ENCODE results near the gene PPME1. TPM values are rescaled to one million over a fixed set of nuclear protein-coding genes. Genes with fewer than 3 reads are reported as not detected.
A peak's percentile ranks its signal among the peaks of the same experiment; 100 is the strongest.
"Not testable (repeated sequence)": the region's sequence is repeated elsewhere in the genome, so short reads cannot be mapped to it uniquely, and the experiment has no call there.

PPME1 gene
- total RNA-seq, 1 experiment from 2014 or later: 99.4 TPM

DNA sequence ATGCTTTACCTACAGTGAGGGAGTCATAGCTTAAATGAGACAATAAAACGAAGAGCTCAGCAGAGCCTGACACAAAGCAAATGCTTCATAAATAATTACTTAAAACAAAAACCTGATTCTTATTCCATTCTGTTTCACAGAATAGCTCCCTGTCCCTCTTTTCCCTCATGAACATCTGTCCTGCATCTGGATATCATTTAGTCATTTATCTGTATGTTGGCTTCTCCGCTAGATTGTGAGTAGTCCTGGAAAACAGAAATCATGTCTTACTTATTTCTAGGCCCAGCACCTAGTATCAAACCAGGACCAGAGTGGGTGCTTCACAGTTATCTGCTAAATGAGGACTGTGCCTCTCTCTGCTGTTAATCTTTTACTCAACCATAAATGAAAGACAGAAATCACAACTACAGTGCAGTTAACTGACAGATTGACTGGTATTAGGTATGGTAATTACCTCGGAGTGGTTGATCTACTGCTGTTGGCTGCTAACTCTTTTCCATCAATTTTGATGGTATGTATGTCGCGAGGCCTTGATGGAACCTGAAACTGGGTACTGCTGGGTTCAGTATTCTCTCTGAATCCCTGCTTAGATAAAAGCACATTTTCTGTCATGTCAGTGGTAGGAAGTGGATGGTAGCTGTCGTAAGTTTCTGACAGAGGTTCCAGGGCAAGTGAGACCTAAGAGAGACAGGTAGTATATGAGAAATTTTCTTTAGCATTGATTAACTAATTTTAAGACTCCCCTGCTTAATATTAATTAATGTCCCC, 31.8 kb upstream of the PPME1 start:
- intact Hi-C loops (cut with micrococcal nuclease; ENCODE audit: unreplicated experiment) (no loop called here), in situ Hi-C loops (cut with HindIII; ENCODE audit: low pct_unique_long_range_greater_than_20kb, low sequenced_read_pairs) (no loop called here)
- peaks cover 76% of the 10 kb centered on the region for H3K4me1 ChIP-seq (ENCODE audit: control insufficient read depth, insufficient read depth, low read length)
- H3K27me3 ChIP-seq (ENCODE audit: control insufficient read depth, insufficient read depth, low read length): no peaks in the 10 kb centered on the region
- H3K4me3 ChIP-seq (ENCODE audit: low read depth in 2 of 2, low read length in 2 of 2): no peak overlapping the region
- no peaks in the 10 kb centered on the region for H3K9me3 ChIP-seq (ENCODE audit: control insufficient read depth, insufficient read depth, low read depth, low read length)
- TF ChIP-seq, protein P1, sequence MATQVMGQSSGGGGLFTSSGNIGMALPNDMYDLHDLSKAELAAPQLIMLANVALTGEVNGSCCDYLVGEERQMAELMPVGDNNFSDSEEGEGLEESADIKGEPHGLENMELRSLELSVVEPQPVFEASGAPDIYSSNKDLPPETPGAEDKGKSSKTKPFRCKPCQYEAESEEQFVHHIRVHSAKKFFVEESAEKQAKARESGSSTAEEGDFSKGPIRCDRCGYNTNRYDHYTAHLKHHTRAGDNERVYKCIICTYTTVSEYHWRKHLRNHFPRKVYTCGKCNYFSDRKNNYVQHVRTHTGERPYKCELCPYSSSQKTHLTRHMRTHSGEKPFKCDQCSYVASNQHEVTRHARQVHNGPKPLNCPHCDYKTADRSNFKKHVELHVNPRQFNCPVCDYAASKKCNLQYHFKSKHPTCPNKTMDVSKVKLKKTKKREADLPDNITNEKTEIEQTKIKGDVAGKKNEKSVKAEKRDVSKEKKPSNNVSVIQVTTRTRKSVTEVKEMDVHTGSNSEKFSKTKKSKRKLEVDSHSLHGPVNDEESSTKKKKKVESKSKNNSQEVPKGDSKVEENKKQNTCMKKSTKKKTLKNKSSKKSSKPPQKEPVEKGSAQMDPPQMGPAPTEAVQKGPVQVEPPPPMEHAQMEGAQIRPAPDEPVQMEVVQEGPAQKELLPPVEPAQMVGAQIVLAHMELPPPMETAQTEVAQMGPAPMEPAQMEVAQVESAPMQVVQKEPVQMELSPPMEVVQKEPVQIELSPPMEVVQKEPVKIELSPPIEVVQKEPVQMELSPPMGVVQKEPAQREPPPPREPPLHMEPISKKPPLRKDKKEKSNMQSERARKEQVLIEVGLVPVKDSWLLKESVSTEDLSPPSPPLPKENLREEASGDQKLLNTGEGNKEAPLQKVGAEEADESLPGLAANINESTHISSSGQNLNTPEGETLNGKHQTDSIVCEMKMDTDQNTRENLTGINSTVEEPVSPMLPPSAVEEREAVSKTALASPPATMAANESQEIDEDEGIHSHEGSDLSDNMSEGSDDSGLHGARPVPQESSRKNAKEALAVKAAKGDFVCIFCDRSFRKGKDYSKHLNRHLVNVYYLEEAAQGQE (IDR thresholded peaks at IDR 0.05; ENCODE audit: insufficient read depth in 1 of 2, low read depth in 2 of 2, low read length in 1 of 2): no peak
- TF ChIP-seq, protein P2, sequence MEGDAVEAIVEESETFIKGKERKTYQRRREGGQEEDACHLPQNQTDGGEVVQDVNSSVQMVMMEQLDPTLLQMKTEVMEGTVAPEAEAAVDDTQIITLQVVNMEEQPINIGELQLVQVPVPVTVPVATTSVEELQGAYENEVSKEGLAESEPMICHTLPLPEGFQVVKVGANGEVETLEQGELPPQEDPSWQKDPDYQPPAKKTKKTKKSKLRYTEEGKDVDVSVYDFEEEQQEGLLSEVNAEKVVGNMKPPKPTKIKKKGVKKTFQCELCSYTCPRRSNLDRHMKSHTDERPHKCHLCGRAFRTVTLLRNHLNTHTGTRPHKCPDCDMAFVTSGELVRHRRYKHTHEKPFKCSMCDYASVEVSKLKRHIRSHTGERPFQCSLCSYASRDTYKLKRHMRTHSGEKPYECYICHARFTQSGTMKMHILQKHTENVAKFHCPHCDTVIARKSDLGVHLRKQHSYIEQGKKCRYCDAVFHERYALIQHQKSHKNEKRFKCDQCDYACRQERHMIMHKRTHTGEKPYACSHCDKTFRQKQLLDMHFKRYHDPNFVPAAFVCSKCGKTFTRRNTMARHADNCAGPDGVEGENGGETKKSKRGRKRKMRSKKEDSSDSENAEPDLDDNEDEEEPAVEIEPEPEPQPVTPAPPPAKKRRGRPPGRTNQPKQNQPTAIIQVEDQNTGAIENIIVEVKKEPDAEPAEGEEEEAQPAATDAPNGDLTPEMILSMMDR (IDR thresholded peaks at IDR 0.05): no peak
- TF ChIP-seq TCF7L2 (IDR thresholded peaks at IDR 0.05; ENCODE audit: low read depth, low read length) (no peak), SIN3A (IDR thresholded peaks at IDR 0.05; ENCODE audit: borderline replicate concordance, insufficient read depth, low read depth, low read length) (no peak), POLR2AphosphoS5 (IDR thresholded peaks at IDR 0.05; ENCODE audit: low read depth, low read length) (no peak)
- no peaks in the 10 kb centered on the region; the same call in 1 of the 2 replicates for H3K36me3 ChIP-seq (ENCODE audit: control insufficient read depth, insufficient read depth, low read length)
- ATAC-seq (0 out of 2 replicates have a peak, but pooled peaks have one; percentile 2), DNase-seq (ENCODE audit: low read depth, low spot score) (no peak)
- TSS peak; percentile 94 for BruUV-seq (replicated peaks)
- ChIA-PET CTCF (interaction anchor here (1.4 kb wide), 1 partner anchor 32 kb away, joined by 4 read pairs; the partner anchor contains the start of genes C2CD3 and PPME1), POLR2A (no interaction called here)
- peak overlapping the region; percentile 98 for H3K27ac ChIP-seq (ENCODE audit: low read length)

DNA sequence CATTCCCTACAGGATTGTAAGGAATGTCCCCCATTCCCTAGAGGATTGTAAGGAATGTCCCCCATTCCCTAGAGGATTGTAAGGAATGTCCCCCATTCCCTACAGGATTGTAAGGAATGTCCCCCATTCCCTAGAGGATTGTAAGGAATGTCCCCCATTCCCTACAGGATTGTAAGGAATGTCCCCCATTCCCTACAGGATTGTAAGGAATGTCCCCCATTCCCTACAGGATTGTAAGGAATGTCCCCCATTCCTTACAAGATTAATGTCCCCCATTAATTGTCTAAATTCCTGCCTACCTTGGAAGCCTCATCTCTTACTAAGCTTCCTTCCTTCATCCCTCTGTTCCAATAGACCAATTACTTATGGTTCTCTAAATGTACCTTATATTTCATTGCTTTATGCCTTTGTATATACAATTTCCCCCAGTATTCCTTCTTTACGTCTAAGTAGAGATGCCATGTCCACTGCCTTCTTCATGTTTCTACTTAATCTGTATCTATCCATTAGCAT, 31.1 kb upstream of the PPME1 start:
- H3K36me3 ChIP-seq (ENCODE audit: control insufficient read depth, insufficient read depth, low read length); ATAC-seq; intact Hi-C loops (cut with micrococcal nuclease; ENCODE audit: unreplicated experiment); in situ Hi-C loops (cut with HindIII; ENCODE audit: low pct_unique_long_range_greater_than_20kb, low sequenced_read_pairs); POLR2A ChIA-PET; CTCF ChIA-PET; H3K9me3 ChIP-seq (ENCODE audit: control insufficient read depth, insufficient read depth, low read depth, low read length); BruUV-seq (replicated peaks); DNase-seq (ENCODE audit: low read depth, low spot score); H3K27me3 ChIP-seq (ENCODE audit: control insufficient read depth, insufficient read depth, low read length); H3K4me3 ChIP-seq (ENCODE audit: low read depth in 2 of 2, low read length in 2 of 2): not testable (repeated sequence)
- Histone ChIP-seq H3K4me1 (ENCODE audit: control insufficient read depth, insufficient read depth, low read length) (peaks cover 76% of the 10 kb centered on the region), H3K27ac (ENCODE audit: low read length) (peak overlapping the region; percentile 98)

DNA sequence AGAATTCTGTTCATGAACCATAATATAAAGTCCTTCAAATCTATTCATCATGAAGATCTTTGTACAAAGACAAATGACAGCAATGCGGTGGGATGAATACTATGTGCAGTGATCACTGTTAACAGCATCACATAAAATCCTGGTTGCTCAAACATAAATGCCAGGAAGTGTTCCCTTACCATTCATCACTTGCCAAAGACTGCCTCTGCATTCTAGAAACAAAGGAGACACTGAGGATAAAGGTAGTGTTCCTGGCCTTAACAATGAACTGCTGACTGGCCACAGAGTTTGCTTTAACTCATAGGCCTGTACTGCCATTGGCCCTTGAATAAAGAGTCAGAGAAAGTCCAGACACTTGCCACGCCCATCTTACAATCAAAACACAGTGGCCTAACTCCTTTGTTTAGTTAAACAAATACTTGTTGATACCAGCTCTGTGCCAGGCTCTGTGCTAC, 29.8 kb upstream of the PPME1 start:
- Histone ChIP-seq H3K4me3 (ENCODE audit: low read depth in 2 of 2, low read length in 2 of 2) (no peak overlapping the region), H3K4me1 (ENCODE audit: control insufficient read depth, insufficient read depth, low read length) (peaks cover 65% of the 10 kb centered on the region), H3K27me3 (ENCODE audit: control insufficient read depth, insufficient read depth, low read length) (no peaks in the 10 kb centered on the region), H3K36me3 (ENCODE audit: control insufficient read depth, insufficient read depth, low read length) (no peaks in the 10 kb centered on the region; the same call in 1 of the 2 replicates), H3K9me3 (ENCODE audit: control insufficient read depth, insufficient read depth, low read depth, low read length) (no peaks in the 10 kb centered on the region), H3K27ac (ENCODE audit: low read length) (peak overlapping the region; percentile 98)
- ChIA-PET POLR2A (no interaction called here), CTCF (no interaction called here)
- ATAC-seq (0 out of 2 replicates have a peak, but pooled peaks have one; percentile 11), DNase-seq (ENCODE audit: low read depth, low spot score) (no peak)
- TF ChIP-seq TCF7L2 (IDR thresholded peaks at IDR 0.05; ENCODE audit: low read depth, low read length): peak; percentile 57; the same call in 1 of the 2 replicates
- TF ChIP-seq, protein P1 (IDR thresholded peaks at IDR 0.05; ENCODE audit: insufficient read depth in 1 of 2, low read depth in 2 of 2, low read length in 1 of 2): no peak
- 0 out of 2 replicates have a peak, but pooled peaks have one; percentile 30 for TF ChIP-seq POLR2AphosphoS5 (IDR thresholded peaks at IDR 0.05; ENCODE audit: low read depth, low read length)
- TF ChIP-seq SIN3A (IDR thresholded peaks at IDR 0.05; ENCODE audit: borderline replicate concordance, insufficient read depth, low read depth, low read length): no peak
- in situ Hi-C loops (cut with HindIII; ENCODE audit: low pct_unique_long_range_greater_than_20kb, low sequenced_read_pairs) (no loop called here), intact Hi-C loops (cut with micrococcal nuclease; ENCODE audit: unreplicated experiment) (no loop called here)
- BruUV-seq (replicated peaks): no TSS peak
